ELF-1 (cell line): ENCODE measurements around the gene ATRN.
A peak's percentile ranks its signal among the peaks of the same experiment; 100 is the strongest.

Experiments
- DNase-seq: peaks from one replicate; pipeline ENCODE4 v3.0.0-alpha.2; 2016; ENCODE audit warnings: low read depth, low spot score

Gene ATRN

DNA sequence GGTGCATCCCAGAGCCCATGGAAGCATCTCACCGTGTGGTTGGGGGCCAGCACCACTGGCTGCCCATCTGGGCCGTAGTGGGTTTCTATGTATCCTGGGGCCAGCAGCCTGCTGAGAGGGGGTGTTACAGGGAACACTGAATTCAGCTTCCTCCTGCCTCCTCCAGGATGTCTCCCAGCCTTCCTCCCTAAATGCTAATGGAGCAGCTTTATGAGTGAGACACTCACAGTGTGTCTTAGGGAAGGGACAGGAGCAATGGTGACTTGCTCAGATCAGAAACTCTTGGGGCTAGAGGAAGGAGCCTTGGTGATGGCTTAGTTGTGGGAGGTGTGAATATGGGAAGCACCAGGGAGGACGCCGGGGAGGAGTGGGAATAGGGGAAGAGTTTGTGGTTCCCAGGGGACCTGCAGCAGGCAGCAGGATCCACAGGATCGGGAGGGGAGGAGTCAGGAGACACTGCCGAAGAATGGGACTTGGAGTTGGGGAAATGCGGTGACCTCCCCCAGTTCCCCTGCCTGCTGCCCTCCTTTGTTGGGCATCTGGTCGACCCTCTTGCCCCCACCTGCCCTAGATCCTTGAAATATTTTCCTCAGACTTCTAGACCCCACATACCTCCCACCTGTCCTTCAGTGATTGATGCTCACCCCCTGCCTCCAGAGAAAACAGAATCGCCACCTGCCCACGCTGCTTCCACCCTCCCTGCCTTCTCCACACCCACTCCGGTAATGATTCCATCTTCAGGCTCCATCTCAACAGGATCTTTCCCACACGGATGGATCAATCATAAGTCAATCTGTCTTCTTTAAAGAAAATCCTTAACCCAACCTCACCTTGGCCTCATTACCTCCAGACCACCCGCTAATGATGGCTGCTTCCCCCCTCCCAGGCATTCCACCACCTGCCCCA, 204.4 kb downstream of the ATRN start:
- DNase-seq = no peak

DNA sequence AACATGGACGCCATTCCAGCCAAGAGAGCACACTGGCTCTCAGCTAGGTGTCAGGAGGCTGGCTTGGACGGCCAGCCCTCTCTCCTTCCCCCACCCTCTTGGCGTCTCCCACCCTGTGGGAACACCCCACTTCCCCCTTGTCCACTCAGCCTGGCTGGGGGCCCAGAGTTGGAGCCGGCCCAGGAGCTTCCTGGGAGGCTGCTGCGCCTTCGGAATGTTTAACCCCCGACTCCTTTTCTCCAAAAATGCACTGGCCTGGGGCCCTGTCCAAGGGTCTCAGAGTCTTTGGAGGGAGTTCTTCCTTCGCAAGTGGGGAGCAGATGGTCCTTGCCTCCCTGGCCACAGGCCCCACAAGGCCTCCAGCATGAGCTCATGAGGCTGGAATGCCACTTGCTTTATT, 206.9 kb downstream of the ATRN start:
- DNase-seq = no peak

DNA sequence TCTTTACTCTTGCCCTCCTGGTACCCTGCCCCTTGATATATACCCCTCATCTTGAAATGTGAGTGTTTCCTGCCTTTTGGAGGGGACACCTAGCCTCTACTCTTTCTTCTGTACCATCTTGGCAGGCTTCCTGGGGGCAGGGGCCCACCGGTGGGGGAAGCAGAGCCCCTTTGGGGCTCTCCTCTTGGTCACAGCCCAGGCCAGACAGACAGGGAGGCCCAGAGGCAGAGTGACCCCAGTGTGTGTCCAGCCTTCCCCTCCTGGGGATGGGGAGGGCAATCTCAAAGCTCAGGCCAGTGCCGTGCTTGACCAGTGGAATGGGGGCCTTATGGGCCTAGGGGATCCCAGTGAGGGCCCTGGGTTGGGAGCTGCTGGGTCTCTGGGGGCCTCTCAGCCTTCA, 207.4 kb downstream of the ATRN start:
- no peak for DNase-seq

DNA sequence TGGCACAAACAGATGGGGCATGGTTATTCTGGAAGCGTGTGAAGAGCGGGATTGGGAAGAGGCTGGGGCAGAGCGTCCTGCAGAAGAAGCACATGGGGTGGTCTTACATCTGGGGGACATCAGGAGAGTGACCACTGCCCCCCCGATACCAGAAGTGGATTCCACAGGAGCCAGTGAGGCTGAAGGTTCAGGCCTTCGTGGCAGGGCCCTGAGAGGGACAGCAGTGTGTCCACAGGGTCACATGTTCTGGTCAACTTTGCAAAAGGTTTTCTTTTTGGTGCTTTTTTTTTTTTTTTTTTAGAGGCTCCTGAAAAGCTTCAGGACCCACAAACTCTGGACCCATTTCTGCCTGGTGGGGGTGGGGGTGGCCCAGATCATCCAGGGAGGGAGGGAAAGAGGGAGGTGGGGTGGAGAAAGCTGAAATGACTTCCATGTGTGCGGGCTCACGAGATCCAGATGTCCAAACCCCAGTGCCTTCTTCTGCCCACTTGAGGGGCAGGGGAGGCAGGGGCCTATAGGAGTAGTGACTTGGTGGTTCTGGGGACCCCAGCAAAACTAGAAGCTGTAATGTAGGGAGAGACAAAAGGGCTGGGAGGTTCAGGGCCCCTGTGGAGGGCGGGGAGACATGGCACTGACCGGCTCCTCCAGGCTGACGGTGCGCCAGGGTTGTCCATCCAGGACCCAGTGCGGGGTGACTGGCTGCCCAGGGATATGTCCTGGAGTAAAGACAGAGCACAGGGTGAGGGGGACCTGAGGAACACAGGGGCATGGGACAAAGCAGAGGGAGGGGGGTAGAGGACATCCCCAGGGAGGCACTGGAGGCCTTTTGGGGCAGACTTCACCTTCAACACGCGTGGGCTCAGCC, 208.3 kb downstream of the ATRN start:
- no peak for DNase-seq

DNA sequence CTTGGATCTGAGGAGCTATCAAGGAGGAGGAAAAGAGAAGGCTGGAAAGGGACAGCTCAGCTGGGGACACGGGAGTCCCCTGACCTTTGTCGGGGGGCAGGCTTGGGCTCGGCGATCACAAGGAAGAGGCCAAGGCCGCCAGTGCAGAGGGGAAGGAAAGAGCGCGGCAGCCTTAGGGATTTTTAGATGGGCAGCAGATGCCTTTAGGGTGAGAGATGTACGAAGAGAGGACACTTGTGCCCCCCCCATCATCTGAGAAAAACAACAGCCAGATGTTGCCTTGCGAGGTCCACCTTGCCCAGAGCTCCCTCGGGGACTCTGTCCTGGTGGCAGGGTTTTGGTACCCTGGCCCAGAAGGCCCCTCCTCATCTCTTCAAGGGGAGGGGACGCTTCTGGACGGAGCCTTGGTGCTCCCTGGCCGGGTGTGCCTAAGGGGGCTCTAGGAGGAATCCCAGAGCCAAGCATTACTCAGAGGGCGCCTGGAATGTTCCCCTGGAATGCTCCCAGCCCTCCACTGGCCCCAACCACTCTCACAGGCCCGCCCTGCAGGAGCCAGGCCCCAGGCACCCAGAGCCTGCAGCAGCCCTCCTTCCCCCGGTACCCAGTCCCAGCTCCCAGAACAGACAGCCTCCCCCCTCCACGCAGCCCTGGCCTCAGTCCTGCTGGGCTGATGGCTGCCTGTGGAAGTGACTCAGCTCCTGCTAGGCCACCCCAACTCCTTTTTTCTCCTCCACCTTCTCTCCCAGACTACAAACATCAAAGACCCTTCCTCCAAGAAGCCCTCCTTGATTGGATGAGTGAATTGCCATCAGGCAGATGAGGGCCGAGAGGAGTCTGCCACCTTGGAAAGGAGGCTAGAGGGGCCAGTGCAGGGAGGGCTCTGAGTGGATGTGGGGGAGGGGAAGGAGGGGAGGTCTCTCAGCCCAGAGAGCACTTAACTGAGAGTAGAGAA, 209.2 kb downstream of the ATRN start:
- peak; percentile 89 for DNase-seq

DNA sequence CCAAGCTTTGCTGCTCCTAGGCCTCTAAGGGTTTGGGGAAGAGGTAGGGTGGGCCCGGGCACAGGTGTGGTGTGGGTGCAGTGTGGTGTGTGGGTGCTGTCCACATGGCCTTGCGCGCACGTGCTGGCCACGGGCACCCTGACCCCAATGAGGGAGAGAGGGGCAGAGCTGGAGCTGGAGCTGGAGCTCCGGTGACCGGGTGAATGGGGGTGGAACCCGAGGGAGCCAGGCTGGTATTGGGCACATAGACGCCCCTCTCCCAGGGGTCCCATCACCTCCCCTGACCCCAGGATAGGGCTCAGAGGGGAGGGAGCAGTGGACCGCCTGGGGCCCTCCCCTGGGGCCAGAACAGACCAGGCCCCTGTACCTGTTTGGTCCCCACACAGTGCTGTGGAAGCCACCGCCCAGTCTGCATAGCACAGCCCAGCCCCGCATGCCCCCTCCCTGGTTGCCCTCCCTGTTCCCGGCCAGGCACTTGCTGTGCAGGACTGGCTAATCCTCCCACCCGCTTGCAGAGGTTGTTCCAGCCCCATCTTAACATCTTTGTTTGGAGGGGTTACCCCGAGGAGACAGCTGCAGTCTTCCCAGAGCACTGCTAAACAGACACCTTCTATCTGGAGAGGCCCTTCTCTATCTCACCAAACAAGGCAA, 210.0 kb downstream of the ATRN start:
- DNase-seq = peak; percentile 30

DNA sequence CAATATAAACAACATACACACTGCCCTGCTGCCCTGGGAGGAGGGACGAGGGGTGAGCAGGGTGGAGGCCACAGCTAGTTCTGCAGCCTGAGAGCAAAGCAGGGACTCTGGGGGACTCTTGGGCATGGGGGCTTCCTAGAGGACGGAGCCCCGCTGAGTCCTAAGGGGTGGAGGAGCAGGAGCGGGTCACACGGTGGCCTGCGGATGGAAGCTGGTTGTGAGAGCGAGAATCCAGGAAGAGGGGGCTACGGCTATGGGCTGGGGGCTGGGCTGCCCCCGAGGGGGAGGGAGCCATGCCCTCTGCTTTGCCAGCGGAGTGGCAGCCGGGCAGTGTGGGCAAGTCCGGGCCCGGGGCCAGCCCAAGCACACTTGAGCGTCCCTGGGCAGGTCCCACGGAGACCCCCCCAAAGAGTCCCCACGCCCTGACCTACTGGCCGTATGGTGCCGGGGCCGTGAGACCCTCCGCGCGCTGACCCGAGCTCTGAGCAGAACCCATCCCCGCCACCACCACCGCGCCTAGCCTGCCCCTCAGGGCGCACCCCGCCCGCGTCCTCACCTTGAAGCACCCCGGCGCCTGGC, 210.6 kb downstream of the ATRN start:
- no peak for DNase-seq

DNA sequence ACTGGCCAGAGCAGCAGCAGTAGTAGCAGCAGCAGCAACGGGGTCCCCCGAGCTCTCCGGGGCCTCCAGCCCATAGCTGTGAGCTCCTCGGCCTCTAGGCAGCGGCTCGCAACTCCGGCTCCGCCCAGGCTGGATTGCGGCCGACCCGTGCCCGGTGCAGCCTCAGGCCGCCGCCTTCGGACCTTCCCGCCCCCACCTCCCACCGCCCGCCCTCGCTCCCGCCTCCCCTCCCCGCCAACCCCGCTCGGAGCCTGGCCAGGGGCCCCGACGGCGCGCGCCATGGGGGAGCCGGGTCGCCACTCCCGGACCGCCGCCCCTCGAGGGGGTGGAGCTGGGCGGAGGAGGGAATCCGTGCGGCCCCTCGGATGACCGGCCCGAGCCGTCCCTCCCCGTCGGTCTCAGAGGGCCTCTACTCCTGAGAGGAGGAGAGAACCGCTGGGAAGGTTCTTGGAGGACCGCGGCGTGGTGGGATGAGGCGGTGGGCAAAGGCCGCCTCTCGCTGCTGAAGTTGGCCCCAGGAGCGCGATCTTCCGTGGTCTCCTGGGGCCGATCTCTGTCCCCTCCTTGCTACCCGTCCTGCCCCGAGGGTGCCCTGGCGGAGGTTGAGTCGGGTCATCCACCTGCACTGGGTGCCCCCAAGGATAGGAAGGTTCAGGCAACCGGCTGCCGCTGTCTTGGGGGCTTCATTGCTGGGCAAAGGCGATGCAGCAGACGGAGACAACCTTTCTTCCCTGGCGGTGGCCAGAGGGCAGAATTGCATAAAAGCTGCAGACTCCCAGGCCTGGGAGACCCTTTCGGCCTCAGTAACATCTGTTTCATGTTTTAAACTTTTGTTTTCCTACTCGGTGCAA, 211.3 kb downstream of the ATRN start, which contains the start of gene ADAM33:
Gene ADAM33 (minus strand): TSS at position 80 of the 851 bp plus-strand sequence. CDS start 6 bp downstream, at position 74.
- DNase-seq = peak; percentile 44

DNA sequence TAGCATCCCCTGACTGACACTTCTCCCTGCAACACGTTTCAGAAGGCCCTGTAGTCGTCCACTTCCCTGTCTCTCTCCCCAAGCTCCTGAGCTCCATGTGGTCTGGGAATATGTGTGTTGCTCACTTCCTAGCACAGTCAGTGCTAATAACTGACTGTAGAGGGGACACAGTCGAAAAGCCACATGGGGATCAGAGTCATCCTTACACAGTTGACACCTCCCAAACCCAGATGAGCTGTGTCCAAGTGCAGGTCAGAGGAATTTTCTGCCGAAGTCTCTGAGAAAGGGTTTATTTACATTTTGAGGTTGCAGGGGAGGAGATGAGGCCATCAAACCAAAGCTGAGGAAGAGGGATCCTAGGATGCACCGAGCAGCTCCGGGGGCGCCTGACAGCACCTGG, 214.5 kb downstream of the ATRN start:
- no peak for DNase-seq

DNA sequence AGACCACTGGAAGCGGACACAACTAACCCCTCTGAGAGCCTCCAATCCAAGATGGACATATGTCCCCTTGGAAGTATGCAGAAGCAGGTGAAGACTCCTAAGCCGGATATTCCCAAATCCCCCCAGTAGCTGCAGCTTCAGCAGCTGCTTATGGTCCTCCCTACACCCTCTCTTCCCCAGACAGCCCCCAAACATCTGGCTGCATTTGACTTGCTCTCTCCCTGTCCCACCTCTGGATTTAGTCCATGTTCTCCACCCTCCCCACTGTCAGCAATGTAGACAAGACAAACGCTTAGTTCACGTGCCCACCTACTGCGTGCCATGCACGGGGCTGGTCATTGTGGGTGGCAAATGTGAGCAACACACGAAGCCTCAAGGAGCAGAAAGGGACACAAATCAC, 215.6 kb downstream of the ATRN start:
- DNase-seq = no peak

DNA sequence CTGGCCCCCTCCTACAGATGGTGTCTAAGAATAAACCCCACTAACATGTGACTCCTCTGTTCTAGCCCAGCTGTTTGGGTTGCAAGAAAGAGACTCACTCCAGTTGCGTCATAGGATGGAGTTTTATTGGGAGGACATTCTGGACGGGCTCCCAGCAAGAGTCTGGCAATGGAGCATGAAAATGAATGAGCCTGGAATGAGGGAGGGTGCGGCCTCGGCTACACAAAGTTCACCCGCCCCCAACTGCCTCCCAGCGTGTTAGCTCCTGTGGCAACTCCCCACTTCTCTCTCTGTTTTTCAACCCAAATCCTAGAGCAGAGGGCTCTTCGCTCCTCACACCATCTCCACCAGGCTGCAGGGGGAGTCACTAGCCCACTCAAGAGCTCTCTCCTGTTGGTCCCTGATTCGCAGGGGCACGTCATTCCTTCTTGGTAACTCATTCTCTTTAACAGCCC, 216.1 kb downstream of the ATRN start:
- no peak for DNase-seq

DNA sequence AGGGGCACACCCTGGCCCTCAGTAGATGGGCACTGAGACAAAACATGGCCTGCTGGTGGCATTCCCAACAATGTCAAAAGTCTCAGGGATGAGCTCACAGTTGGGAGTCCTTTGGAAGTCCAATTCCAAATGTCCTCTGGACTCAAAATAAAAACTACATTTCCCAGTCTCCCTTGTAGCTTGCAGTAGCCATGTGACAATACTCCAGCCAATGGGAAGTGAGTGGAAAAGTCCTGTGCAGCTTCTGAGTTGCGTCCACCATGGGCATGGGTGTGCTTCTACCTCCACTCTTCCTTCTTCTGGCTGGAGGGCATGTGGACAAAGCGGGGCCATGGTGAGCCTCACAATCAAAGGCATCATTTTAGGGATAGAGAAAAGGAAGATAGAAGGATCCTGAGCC, 216.8 kb downstream of the ATRN start:
- DNase-seq = no peak

DNA sequence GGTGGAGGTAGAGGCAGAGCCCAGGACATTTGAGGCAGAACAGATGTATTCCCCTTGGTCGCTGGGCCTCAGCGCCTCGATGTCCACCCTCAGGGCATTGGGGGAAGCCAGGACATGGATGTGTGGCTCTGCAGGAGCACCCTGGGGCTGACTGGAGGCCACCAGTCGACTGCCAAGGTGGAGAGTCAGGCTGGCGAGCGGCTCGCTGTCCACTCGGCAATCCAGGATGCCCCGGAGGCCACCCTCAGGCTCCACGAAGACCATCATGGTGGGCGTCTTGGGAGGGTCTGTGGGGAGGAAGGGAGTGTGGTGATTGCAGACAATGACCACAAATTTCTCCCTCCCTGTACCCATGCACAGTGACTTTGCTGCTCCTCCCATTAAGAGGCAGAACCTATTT, 219.2 kb downstream of the ATRN start:
- no peak for DNase-seq

DNA sequence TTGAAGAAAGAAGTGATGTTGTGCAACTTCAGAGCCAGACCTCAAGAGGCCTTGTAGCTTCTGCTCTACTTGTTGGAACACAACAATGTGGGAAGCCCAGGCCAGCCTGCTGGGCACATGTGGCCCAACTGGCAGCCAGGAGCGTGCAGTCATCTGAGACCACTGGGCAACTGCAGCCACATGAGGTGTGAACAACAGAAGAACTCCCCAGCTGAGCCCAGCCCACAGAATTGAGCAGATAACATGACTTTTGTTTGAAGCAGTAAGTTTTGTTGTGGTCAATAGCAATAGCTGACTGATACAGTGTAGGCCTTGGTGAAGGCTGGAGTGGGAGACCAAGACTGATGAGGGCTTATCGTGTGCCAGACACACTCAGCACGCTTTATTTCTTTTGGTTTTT, 219.6 kb downstream of the ATRN start:
- DNase-seq = no peak

DNA sequence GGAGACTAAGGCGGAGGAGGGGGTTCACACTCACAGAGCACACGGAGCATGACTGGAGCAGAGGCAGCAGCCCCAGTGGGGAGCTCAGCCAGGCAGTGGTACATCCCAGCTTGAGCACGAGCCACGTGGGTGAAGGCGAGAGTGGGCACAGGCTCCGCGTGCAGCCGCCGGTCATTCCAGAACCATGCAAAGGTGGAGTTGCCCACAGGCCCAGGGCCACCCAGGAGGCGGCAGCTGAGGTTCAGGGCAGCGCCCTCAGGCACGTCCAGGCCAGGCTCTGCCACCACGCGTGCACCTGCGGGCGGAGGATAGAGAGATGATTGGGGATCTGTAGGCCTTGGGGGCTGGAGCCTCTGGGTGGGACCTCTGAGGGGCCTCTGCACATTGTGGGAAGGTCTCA, 220.5 kb downstream of the ATRN start:
- no peak for DNase-seq

DNA sequence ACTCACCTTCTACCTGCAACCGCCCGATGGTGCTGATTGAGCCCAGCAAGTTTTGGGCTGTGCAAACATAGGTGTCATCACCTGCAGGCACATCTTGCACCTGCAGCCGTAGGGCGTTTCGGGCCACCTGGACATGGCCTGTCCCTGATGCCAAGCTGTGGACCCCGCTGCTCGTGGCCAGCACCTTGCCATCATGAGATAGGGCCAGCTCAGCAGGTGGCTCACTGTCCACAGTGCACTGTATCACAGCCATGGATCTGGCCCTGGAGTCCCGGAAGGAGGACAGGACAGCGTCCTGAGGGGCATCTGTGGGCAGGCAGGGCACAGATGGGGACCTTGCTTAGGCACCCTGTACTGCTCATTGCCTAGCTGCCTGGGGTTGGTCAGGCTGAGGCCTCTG, 221.1 kb downstream of the ATRN start:
- DNase-seq = no peak

DNA sequence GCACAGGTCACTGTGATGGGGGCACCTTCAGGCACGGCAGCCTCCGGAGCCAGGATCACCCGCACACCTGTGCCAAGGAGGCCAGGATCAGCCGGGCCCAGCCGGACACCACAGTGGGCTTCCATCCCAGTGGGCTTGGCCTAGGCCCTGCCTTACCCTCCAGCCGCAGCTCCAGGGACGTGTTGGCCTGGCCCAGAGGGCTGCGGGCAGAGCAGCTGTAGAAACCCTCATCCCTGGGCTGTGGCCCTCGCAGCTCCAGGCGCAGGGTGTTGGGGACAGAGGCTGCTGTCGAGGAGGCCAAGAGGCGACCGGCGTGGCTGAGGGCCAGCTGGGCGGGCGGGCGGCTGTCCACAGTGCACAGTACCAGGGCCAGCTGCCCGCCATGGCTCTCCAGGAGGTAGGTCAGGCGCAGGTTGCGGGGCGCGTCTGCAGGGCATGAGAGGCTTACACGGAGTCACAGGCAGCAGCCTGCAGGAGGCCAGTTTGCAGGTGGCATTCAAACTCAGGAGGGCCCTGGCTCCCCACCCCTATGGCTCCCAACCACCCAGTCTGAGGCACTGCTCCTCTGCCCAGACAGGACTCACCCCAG, 222.0 kb downstream of the ATRN start:
- no peak for DNase-seq

DNA sequence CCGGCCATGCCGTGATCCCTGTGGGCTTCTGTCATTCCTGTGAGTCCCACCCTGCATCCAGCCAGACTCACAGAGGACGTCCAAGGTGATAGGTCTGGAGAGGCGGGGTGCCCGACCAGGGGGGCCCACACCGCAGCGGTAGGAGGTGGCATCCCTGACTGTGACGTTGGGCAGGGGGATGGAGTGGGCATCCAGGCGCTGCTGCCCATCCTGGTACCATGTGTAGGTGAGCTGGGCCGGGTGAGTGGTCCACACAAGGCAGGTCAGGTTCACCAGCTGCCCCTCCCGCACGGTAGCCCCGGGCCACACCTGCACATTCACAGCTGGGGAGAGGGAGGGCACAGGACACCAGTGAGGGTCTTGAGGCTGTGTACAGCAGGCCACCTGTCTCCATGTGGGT, 222.6 kb downstream of the ATRN start:
- no peak for DNase-seq

DNA sequence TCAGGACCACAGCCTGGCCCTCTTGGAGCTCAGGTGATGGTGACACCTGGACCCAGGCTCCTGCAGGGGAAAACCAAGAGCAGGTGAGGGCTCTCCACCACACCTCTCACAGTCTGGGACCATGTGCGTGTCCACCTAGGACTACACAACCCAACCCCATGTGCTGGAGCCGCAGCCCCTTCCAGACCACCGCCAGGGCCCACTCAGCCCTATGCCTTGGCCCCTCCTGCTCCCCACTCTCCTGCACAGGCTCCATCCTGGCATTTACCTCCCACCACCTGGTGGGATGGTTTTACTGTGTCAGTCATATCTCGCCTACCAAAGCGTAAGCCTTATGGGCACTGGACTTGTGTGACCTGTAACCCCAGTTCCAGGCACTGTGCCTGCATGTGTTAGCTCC, 224.0 kb downstream of the ATRN start:
- DNase-seq = no peak
